ENCODE results near the gene PKIG.

The PKIG gene

DNA sequence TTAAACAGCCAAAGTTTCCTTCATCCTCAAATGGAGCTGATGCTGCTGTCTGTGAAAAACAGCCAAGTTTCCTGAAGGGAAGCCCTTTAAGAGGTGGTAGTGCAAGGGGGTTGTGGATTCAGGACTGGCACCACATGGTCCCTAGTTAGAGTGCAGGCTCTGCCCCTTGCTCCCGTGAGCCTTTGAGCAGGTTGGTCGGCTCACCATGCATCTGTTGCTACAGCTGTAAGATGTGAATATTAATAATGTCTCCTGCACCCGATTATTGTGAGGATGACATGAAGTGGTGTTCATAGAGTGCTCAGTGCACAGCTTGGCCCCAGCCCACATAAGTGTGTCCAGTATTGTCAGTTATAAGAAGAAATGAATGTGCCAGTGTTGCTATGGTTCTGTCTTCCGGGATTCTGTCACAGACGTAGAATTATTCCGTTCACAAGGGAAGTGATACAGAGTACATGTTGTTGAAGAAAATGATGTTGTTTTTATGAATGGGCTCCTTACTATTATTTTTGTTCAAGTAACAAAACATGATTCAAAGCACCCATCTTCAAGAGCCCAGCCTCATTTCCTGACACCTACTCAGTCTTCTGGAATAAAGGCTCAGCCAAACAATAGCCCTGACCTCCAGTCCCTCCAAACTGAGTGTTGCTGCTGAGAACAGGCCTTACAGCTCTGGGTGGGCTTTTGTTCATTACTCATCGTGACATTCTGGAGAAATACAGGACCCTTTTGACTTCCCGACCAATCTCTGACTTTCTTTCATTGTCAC, 2.9 kb upstream of the PKIG start:
- peak overlapping the region in 1 of 2 donors; percentile 27 for H3K27ac ChIP-seq
- H3K4me3 ChIP-seq = no peak overlapping the region
- TF ChIP-seq, protein P1, sequence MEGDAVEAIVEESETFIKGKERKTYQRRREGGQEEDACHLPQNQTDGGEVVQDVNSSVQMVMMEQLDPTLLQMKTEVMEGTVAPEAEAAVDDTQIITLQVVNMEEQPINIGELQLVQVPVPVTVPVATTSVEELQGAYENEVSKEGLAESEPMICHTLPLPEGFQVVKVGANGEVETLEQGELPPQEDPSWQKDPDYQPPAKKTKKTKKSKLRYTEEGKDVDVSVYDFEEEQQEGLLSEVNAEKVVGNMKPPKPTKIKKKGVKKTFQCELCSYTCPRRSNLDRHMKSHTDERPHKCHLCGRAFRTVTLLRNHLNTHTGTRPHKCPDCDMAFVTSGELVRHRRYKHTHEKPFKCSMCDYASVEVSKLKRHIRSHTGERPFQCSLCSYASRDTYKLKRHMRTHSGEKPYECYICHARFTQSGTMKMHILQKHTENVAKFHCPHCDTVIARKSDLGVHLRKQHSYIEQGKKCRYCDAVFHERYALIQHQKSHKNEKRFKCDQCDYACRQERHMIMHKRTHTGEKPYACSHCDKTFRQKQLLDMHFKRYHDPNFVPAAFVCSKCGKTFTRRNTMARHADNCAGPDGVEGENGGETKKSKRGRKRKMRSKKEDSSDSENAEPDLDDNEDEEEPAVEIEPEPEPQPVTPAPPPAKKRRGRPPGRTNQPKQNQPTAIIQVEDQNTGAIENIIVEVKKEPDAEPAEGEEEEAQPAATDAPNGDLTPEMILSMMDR (IDR thresholded peaks at IDR 0.05) = no peak
- DNase-seq (ENCODE audit: low spot score) = no peak

DNA sequence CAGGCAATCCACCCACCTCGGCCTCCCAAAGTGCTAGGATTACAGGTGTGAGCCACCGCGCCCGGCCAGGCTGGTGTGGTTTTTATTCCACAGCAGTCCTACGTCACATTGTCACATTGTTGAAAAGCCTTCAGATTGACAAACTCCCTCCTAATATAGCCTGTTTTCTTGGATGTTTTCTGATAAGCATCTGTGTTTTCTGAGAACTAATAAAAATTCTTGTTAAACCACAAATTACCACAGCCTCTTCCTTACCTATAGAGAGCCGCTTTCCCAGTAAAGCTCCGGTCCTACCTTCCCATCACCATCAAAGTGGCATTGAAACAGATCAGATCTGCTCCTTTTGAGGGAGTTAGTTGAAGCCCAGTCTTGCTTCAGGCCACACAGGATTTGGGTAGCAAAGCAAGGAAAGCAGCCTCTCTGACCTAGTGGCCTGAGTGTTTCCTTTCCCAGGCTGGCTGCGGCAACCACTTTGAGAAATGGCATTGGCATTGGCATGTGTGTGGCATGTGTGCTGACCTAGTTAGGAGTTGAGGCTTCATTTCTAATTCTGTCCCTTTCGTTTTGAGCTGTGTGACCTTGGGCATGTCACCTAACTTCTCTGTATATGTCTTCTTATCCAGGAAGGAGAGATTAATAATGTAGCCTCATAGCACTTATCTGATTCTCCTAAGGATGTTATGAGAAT, 1.7 kb upstream of the PKIG start:
- Histone ChIP-seq H3K4me3 (no peak overlapping the region), H3K27ac (peak overlapping the region; percentile 86 to 91)
- TF ChIP-seq, protein P1 (IDR thresholded peaks at IDR 0.05) = no peak
- no peak for DNase-seq (ENCODE audit: low spot score)

DNA sequence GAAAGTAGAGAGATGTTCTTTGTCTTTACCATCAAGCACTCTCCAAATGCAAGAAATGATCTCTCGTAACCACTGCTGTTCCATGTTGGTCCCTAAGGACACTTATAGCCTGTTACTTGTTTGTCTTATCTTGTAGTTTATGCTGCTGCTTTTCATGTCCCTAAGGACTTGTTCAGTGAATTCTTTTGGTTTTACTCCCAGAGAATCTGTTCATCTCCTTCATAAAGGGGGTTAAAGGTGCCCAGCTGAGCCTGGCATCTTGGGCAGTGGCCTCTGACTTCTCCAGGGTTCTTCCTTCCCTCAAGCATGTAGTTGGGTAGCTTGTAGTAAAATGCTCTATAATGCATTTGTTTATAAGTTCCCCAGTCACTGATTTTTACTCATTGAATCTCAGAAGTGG, 864 bp upstream of the PKIG start:
- TF ChIP-seq, protein P1 (IDR thresholded peaks at IDR 0.05) = no peak
- Histone ChIP-seq H3K4me3 (peak overlapping the region; percentile 65), H3K27ac (peak overlapping the region; percentile 86 to 91)
- no peak for DNase-seq (ENCODE audit: low spot score)

DNA sequence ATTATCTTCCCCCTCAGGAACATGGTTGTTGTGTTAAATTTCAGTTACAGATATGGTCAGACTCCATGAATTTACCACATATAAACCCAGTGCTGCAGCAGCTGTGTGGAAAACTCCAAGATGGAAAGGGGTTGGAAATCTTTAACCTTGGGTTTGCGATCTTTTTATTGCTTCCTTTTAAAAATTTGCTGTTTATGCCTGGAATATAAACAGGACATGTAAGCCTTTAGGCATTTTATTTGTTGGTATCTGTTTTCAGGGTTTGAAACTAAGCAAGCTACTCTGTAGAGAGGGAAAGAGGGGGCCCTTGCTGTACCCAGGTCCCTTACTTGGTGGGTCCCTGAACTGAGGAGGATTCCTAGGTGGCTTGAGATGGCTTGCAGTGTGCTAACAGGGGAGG, 778 bp downstream of the PKIG start:
- Histone ChIP-seq H3K27ac (peak overlapping the region; percentile 86 to 91), H3K4me3 (peak overlapping the region; percentile 65)
- TF ChIP-seq, protein P1 (IDR thresholded peaks at IDR 0.05) = no peak
- DNase-seq (ENCODE audit: low spot score) = no peak

DNA sequence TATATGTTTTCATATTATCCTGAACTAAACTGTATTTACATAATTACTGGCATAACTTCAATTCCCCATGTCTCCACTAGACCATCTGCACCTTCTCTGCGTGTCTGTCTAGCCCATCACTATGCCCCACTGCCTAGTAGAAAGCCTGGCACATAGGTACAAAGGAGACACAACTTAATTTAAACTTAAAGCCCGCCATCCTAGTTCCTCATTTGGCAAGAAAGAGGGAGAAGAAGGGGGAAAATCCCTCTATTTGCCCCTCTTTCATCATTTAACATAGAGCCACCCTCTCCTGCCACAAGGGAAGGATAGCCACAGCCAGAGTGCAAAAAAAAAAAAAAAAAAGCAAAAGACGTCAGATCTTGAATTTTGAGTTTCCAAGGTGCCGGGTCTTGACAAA, 1.8 kb downstream of the PKIG start:
- H3K4me3 ChIP-seq = peak overlapping the region; percentile 65
- TF ChIP-seq, protein P1 (IDR thresholded peaks at IDR 0.05) = no peak
- peak overlapping the region; percentile 86 to 91 for H3K27ac ChIP-seq
- no peak for DNase-seq (ENCODE audit: low spot score)

DNA sequence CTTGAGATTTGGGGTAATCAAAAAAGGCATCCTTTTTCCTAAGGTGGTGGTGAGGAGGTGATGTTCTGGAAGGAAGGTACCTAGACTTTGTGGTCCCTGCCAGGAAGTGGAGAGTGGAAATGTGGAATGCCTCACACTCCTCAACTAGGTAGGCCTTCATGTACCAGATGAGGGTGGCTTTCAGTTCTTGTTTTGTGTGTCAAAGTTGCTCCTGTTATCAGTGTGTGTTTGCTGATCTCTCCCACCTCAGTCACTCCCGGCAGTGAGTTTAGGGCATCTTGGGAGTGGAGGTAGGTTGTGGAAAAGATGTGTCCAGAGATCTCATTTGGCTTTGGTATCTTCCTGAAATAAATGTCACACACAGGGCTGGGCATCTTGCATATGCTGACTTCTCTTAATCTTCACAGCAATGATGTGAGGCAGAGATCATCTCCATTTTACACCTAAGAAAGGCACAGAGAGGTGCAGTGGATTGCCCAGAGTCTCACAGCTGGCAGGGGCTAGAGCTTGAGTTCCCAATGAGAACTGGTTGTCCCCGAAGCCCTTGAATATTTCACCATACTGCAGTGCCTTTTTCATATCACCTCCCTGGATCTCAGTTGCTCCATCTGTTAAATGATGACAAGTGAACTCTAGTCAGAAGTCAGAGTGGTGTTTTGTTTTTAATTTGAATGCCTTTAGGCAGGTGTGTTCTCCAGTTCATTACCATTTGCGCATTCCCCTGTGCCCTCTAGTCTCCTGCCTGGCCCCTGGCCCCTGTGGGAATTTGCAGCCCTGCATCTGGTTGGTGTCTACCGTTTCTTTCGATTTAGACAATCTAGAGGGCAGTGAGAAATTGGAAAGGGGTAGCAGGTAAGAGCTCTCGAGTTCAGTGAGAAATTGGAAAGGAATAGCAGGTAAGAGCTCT, 2.9 kb downstream of the PKIG start:
- Histone ChIP-seq H3K4me3 (peak overlapping the region; percentile 65), H3K27ac (peak overlapping the region; percentile 82 to 86)
- TF ChIP-seq, protein P1 (IDR thresholded peaks at IDR 0.05) = no peak
- DNase-seq (ENCODE audit: low spot score) = no peak

Data from coronary artery (tissue), 2 donors.